Urinary bladder (tissue), 4 donors: ENCODE data around the gene CUTC. TPM values are rescaled to one million over a fixed set of nuclear protein-coding genes. Genes with fewer than 3 reads are reported as not detected.
"Not testable (repeated sequence)": the region's sequence is repeated elsewhere in the genome, so short reads cannot be mapped to it uniquely, and the experiment has no call there.

Experiments used
- DNase-seq: peaks from one replicate; pipeline ENCODE4 v3.0.0-alpha.2; 2015; ENCODE audit errors: extremely low spot score
- H3K27ac ChIP-seq: one replicate; pipeline ENCODE4 v1.5.1; 2013; ENCODE audit warnings: low read depth, mild to moderate bottlenecking, moderate library complexity
- H3K36me3 ChIP-seq: one replicate; pipeline ENCODE4 v1.6.1; 2013; ENCODE audit warnings: mild to moderate bottlenecking, moderate library complexity; ENCODE audit not compliant: insufficient read depth
- H3K4me1 ChIP-seq: one replicate; pipeline ENCODE4 v1.6.1; 2013; ENCODE audit warnings: mild to moderate bottlenecking, moderate library complexity; ENCODE audit not compliant: insufficient read depth
- H3K4me3 ChIP-seq: one replicate; pipeline ENCODE4 v1.5.1; 2013; ENCODE audit warnings: low read depth, low read length
- WGBS: extraction: QIAGEN DNeasy Blood & Tissue Kit; methylation state at CpG from one replicate; pipeline ENCODE4 v1.1.7; 2013; 5-methylcytosine and 5-hydroxymethylcytosine counted together
- polyA plus RNA-seq: library from polyadenylated mRNA; stranded (reverse); fragments of 200-250 nt; gene quantifications from one replicate; pipeline ENCODE4 v1.2.3, GENCODE V29; 2013
- total RNA-seq: library from RNA; depleted of rRNA; stranded (reverse); fragments of >200 nt; gene quantifications from one replicate; pipeline ENCODE4 v1.2.3, GENCODE V29; 2014
- donor health status: healthy with polysubstance abuse.
- donor health status: healthy.

Gene CUTC
- total and polyA plus RNA-seq, 2 donors, result 18.1 to 68.7 TPM

DNA sequence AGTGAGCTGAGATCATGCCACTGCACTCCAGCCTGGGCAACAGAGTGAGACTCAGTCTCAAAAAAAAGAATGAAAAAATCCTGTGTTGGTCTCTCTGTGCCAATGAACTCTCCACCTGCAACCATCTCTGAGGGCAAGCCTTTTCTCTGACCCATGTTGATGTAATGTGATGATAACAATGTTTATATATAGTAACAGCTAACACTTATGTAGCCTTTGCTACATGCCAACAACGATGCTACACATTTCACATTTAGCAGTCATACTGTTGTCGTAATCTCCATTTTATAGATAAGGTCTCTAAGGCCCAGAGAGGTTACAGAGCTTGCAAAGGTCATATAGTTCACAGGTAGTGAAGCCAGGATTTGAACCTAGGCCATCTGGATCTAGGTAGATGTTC is 11.6 kb upstream of the CUTC start:
- no peak overlapping the region for H3K4me3 ChIP-seq
- H3K4me1 ChIP-seq, result no peaks in the 10 kb centered on the region
- DNase-seq, result no peak
- no peak overlapping the region for H3K27ac ChIP-seq
- H3K36me3 ChIP-seq, result peaks cover 5% of the 10 kb centered on the region
- 70% methylated on average over 2 of the region's 2 CpGs for WGBS

DNA sequence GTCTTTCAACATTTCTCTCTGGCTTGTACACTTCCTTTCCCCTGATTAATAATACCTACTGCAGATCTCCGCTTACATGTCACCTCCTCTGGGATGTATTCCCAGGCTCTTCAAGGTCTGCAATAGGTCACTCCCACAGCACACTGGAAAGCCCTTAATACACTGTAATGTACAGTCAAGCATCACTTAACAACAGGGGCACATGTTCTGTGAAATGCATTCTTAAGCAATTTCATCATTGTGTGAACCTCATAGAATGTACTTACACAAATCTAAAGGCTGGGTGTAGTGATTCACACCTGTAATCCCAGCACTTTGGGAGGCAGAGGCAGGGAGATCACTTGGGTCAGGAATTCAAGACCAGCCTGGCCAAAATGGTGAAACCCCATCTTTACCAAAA is 2.0 kb upstream of the CUTC start:
- Histone ChIP-seq H3K36me3 (peaks cover 3% of the 10 kb centered on the region), H3K4me1 (no peaks in the 10 kb centered on the region), H3K4me3 (no peak overlapping the region), H3K27ac (no peak overlapping the region)
- 91% methylated on average over 1 of the region's 1 CpG for WGBS
- DNase-seq, result no peak

DNA sequence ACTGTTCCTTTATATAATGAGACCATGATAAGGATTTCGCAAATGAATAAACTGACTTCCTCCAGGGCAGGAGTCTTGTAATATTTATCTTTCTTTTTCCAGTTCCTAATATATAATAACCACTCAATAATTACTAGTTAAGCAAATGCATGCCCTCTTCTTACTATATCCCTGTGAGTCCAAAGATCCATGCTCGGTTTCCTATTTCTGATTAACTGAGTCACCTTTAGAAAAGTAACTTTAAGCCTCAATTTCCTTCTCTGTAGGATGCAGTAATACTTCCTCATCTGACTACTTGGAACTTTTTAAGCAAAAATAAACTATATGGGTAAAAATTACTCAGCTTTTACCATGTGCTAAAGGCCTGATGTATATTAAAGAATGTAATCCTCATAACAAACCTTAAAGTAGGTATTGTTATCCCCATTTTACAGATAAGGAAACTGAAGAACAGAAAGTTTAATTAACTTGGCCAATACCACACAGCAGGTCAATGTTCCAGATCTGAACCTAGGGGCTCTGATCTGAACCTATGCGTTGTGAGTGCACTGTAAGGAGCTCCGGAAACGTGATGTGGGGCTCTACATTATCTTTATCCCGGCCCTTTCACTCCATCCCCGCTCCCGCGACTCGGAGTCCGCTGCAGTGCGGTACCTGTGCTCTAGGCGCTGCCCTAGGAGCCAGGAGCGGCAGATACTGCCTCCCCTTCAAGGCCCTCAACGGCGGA is 565 bp upstream of the CUTC start:
- peak overlapping the region; percentile 68 for H3K4me3 ChIP-seq
- peaks cover 3% of the 10 kb centered on the region for H3K36me3 ChIP-seq
- H3K27ac ChIP-seq, result peak overlapping the region; percentile 76
- H3K4me1 ChIP-seq, result no peaks in the 10 kb centered on the region
- no peak for DNase-seq
- 5% methylated on average over 16 of the region's 16 CpGs for WGBS

DNA sequence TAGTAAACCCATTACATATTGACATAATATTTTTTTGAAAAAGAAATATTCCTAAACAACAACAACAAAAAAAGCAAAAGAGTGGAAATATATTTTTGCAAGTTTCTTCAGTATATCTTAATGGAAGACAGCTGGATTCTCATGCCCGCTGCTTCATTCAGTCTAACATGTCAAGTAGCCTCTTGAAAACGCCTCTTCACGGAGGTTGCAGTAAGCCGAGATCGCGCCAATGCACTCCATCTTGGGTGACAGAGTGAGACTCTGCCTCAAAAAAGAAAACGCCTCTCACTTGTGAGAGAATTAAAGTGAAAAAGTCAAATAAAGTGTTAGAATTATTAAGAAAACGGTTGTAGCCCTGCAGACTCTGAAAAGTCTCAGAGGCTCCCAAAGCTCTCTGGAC is 1.3 kb downstream of the CUTC start:
- WGBS, result 86% methylated on average over 8 of the region's 8 CpGs
- Histone ChIP-seq H3K4me1 (no peaks in the 10 kb centered on the region), H3K36me3 (no peaks in the 10 kb centered on the region), H3K4me3 (peak overlapping the region; percentile 22), H3K27ac (no peak overlapping the region)
- no peak for DNase-seq

DNA sequence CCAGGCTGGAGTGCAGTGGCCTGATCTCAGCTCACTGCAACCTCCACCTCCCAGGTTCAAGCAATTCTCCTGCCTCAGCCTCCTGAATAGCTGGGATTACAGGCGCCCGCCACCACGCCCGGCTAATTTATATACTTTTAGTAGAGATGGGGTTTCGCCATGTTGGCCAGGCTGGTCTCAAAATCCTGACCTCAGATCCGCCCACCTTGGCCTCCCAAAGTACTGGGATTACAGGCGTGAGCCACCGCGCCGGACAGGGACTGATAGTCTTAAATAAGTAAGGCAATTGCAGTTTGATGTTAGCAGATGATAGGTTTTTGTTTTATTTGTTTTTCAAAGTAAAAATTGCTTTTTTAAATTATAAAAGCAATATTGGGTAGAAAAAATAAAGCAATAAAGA is 2.1 kb downstream of the CUTC start:
- DNase-seq, H3K27ac ChIP-seq, H3K4me3 ChIP-seq, H3K36me3 ChIP-seq, H3K4me1 ChIP-seq: not testable (repeated sequence)
- WGBS, result 96% methylated on average over 10 of the region's 10 CpGs

DNA sequence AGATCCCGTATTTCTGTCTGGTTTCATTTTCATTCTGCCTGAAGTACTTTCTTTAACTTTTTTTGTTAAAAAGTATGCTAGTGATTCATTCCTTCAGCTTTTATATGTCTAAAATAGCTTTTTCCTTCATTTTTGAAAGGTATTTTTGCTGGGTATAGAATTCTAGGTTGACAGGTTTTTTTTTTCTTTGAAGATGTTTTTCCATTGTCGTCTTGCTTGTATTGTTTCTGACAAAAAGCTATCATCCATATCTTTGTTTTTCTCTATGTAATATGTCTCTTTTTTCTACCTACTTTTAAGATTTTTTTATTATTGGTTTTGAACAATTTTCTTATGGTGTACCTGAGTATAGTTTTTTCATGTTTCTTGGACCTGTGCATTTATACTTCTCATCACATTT is 8.2 kb downstream of the CUTC start:
- Histone ChIP-seq H3K27ac (no peak overlapping the region), H3K4me1 (no peaks in the 10 kb centered on the region), H3K4me3 (no peak overlapping the region), H3K36me3 (peaks cover 4% of the 10 kb centered on the region)
- WGBS, result 97% methylated on average over 2 of the region's 2 CpGs
- no peak for DNase-seq

DNA sequence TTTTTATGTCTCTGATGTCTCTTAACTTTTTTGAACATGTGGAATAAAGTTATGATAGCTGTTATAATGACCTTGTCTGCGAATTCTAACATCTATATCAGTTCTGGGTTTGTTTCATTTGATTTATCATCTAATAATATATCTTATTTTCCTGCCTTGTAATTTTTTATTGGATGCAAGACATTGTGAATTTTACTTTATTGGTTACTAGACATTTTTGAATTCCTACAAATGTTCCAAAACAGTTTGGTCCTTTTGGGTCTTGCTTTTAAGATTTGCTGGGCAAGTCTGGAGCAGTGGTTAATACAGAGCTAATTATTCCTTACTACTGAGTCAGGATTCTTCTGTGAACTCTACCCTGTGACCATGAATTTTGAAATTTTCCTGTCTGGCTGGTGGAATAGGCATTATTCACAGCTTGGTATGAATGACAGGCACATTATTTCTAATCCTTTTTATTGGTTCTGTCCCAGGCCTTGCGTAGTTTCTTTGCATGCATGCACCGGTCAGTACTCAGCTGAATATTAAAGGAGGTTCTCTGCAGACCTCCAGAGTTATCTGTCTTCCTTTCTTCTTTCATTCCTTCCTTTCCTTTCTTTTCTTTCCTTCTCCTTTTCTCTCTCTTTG is 9.0 kb downstream of the CUTC start:
- H3K36me3 ChIP-seq, result peaks cover 4% of the 10 kb centered on the region
- H3K4me3 ChIP-seq, result no peak overlapping the region
- H3K4me1 ChIP-seq, result no peaks in the 10 kb centered on the region
- 97% methylated on average over 3 of the region's 3 CpGs for WGBS
- DNase-seq, result no peak
- no peak overlapping the region for H3K27ac ChIP-seq

DNA sequence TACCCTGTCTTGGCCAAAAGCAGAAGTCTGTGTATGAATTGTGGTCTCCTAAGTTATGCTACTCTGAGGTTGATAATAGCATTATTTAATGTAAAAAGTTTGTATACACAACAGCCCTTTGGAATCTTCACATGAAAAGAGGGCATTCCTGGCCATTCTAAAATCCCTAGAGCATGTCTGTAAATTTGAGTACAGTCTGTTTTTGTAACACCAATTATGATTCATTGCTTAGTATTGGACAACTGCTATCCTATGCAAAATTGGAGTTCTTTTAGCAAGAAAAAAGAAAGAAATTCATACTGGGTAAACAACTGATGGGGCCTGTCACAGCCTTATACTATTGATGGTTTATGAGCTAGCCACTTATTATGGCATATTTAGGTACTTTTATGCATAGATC is 10.2 kb downstream of the CUTC start:
- peaks cover 4% of the 10 kb centered on the region for H3K36me3 ChIP-seq
- H3K4me3 ChIP-seq, result no peak overlapping the region
- no peak for DNase-seq
- H3K4me1 ChIP-seq, result no peaks in the 10 kb centered on the region
- peak overlapping the region; percentile 10 for H3K27ac ChIP-seq

DNA sequence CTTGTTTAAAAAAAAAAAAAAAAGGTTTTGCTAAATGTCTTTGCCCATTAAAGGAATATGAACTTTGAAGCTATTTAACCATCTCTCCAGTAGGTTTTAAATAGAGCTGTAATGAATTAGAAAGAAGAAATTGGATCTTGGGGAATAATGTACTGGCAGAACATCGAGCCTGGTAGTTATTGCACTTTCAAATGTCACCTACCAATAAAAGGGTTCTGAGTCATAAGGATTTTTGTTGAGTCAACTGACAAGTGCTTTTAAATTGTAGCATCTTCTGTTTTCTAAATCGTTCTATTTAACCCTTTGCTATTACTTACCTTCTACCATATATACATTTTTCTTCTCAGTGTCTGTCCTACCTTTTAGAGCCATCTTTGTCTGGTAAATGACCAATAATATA is 10.7 kb downstream of the CUTC start:
- Histone ChIP-seq H3K27ac (no peak overlapping the region), H3K36me3 (peaks cover 4% of the 10 kb centered on the region)
- 73% methylated on average over 2 of the region's 2 CpGs for WGBS

DNA sequence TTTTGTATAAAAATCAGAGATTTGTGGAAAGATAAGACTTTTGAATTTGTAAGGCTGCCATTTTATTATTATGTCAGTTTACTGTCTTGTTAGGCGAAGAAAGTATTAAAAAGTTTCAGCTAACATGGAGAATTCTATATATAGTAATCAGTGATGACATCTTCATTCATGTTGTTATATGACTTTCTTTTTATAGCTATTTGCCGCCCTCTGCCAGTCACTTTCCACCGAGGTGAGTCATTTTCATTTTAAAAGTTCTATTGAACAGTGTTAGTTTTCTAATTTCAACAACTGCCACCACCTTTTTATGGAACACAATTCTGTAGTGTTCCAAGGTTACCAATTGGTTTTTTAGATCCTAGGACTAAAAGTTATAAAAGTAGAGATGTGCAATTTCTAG is 11.8 kb downstream of the CUTC start:
- no peak for DNase-seq
- H3K4me1 ChIP-seq, result no peaks in the 10 kb centered on the region
- H3K4me3 ChIP-seq, result no peak overlapping the region
- no peak overlapping the region for H3K27ac ChIP-seq
- H3K36me3 ChIP-seq, result peaks cover 4% of the 10 kb centered on the region
- 84% methylated on average over 3 of the region's 3 CpGs for WGBS

More for the DNA sequence above, 10.7 kb downstream of the CUTC start:
- DNase-seq, result no peak
- Histone ChIP-seq H3K4me1 (no peaks in the 10 kb centered on the region), H3K4me3 (no peak overlapping the region)

DNA sequence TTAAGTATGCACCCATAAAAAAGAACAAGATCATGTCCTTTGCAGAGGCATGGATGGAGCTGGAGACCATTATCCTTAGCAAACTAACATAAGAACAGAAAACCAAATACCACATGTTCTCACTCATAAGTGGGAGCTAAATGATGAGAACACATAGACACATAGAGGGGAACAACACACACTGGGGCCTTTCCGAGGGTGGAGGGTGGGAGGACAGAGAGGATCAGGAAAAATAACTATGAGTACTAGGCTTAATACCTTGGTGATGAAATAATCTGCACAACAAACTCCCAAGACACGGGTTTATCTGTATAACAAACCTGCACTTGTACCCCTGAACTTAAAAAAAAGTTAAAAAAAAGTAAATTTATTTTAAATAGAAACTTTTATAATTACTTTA is 14.1 kb downstream of the CUTC start:
- DNase-seq, H3K36me3 ChIP-seq, H3K4me3 ChIP-seq, H3K4me1 ChIP-seq, H3K27ac ChIP-seq: not testable (repeated sequence)
- WGBS, result 89% methylated on average over 2 of the region's 2 CpGs

DNA sequence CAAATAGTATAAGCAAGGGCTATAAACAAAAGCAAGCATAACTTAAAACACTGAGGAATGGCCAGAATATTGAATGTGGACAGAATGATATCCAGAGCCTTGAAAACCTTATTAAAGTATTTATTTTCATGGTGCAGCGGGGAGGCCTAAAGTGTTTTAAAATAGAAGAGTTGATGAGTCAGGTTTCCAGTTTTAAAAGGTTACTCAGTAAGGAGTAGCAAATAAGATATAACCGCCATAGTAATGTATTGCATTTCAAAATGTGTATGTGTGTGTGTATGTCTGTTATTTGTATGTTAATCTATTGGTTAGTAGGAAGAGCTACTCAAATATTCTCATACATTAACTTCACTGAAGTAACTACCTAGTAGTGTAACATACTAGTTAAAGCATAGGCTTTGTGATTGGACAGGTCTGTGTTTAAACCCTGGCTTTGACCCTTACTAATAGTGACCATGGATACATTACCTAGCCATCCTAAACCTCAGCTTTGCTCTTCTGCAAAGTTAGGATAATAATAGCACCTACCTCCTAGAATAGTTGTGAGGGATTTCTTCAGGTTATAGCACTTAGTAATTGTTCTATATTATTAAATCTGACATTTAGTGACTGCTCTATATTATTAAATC is 16.9 kb downstream of the CUTC start:
- Histone ChIP-seq H3K4me1 (no peaks in the 10 kb centered on the region), H3K36me3 (peaks cover 2% of the 10 kb centered on the region), H3K4me3 (no peak overlapping the region), H3K27ac (no peak overlapping the region)
- no peak for DNase-seq
- WGBS, result 95% methylated on average over 2 of the region's 2 CpGs

DNA sequence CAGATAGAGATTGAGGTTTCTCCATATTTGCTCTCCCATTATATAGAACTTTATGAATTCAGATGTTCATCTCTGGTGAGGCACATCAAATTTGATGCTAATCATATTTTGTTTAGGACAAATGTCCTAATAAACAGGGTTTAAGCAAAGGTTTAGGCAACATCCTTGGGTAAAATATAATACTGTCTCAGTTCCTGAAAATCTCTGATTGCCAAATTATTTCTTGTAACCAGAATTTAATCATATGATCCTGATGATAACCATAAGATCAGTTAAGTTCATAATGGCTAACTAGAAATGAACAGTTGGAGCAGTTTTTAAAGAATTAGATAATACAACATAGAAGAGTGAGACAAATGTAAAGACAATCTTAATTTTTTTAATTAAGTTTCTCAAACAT is 18.6 kb downstream of the CUTC start:
- Histone ChIP-seq H3K27ac (no peak overlapping the region), H3K36me3 (peaks cover 4% of the 10 kb centered on the region), H3K4me3 (no peak overlapping the region), H3K4me1 (no peaks in the 10 kb centered on the region)
- no peak for DNase-seq

DNA sequence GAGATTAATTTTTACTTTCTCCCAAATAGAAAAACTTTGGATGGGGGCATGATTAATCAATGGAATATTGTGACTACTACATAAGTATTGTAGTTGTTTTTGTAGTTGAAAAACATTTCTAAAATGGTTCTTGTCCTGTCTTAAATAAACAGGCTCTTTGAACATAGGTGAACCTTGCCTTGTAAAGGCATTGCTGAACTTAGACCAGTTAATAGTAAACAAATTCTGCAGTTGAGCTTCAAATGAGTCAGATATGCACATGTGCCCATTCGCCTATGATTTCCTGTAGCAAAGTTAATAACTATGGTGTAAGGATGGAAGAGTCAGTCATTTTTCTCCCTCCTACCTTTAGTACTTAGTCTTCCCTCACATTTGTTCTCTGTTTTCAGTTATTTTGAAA is 22.6 kb downstream of the CUTC start:
- DNase-seq, result no peak
- Histone ChIP-seq H3K4me3 (no peak overlapping the region), H3K4me1 (no peaks in the 10 kb centered on the region), H3K36me3 (peaks cover 5% of the 10 kb centered on the region), H3K27ac (no peak overlapping the region)
- 94% methylated on average over 1 of the region's 1 CpG for WGBS
